NCI-H748 (cell line): ENCODE measurements around the gene RNASE8.

Experiments used
- DNase-seq: peaks from one replicate; lab custom pipeline; 2025; ENCODE audit not compliant: unreplicated experiment; lab: John Stamatoyannopoulos, UW

RNASE8 gene

DNA sequence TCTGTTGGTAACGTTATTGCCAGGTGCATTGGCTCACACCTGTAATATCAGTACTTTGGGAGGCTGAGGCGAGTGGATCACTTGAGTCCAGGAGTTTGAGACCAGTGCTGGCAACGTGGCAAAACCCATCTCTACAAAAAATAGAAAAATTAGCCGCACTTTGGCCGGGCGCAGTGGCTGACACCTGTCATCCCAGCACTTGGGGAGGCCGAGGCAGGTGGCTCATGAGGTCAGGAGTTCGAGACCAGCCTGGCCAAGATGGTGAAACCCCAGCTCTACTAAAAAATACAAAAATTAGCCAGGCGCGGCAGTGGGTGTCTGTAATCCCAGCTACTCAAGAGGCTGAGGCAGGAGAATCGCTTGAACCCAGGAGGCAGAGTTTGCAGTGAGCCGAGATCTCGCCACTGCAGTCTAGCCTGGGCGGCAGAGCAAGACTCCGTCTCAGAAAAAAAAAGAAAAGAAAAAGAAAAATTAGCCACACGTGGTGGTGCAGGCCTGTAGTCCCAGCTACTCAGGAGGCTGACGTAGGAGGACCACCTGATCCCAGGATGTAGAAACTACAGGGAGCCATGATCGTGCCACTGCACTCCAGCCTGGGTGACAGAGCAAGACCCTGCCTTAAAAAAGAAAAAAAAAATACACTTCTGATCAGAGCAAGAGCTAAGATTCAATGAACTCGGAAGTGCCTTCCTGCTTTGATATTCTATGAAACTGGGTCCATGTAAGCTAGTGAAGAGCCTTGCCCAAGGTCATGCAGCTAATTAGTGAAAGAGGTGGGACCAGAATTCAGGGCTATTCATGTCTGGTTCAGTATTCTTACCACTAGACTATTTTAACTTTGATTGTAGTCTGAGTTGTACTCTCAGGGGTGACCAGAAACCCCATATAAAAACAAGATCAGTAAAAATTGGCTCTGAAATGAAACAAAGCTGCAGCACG is 4.2 kb upstream of the RNASE8 start:
- DNase-seq, result no peak

DNA sequence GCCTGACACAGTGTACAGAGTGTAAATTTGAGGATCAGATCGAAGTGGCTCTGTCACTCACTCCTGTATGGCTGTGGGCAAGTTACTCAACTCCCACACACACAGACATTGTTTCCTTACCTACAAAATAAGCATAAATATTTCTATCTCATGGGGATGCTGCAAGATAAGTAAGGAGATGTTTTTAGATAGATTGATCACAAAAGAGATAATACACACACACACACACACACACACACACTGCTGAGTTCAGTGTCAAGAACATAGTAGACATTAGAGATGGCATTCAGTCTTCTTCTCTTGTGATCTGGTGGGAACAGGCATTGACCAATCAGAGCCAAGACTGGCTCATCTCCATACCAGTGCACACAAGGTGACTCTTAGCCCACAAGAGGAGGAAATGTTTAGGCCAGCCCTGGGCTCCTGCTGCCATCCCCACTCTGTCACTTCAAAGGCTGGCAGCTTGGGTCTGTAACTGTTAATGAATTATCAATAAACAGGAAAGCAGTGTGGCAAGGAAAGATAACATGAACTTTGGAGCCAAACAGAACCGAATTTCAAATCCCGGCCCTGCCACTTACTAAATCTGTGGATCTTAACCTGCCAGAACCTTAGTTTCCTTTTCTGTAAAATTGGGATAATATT is 3.4 kb upstream of the RNASE8 start:
- no peak for DNase-seq

DNA sequence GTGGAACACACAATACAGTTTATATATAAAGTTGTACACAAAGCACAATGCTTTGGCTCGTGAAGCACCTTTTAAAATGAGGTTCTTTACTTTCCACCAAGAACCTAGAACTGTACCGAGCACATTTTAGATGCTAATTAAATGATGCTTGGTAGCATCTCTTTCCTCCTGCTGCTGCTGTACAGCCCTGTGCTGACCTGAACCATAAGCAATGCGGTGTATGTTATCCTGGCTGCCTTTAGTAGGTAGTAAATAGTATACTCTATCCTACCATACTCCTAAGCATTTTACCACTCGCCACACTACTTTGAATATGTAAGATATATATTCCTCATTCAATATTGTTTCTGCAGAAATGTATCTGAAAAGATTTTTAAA is 2.9 kb upstream of the RNASE8 start:
- DNase-seq, result no peak

DNA sequence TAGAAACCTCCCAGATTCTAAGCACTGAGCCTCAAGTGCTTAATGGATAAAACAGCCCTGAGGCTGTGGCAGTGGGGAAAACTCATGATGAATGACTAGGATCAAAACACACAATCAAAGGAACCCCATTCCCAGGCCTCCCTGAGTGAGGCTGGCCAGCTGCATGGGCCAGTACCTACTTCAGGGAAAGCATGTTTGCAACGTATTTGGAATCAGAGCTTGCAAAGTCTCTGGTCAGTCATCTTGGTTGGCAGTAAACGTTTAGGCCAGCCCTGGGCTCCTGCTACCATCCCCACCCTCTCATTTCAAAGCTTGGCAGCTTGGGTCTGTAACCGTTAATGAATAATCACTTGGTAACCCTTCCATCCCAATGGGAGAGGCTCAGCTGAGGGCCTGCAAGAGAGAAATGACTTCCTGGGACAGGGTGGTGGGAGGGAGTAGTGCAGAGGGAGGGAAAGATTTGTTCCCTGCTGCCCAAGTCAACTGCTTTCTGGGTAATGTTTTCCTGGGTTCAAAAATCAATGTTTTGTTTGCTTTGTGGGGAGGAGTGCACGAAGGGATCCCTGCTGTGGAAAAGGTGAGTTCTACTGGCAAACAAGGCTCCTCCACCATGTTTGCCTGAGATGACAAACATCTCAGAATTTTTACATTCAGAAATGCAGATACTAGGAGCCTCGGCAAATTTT is 2.0 kb upstream of the RNASE8 start:
- no peak for DNase-seq

DNA sequence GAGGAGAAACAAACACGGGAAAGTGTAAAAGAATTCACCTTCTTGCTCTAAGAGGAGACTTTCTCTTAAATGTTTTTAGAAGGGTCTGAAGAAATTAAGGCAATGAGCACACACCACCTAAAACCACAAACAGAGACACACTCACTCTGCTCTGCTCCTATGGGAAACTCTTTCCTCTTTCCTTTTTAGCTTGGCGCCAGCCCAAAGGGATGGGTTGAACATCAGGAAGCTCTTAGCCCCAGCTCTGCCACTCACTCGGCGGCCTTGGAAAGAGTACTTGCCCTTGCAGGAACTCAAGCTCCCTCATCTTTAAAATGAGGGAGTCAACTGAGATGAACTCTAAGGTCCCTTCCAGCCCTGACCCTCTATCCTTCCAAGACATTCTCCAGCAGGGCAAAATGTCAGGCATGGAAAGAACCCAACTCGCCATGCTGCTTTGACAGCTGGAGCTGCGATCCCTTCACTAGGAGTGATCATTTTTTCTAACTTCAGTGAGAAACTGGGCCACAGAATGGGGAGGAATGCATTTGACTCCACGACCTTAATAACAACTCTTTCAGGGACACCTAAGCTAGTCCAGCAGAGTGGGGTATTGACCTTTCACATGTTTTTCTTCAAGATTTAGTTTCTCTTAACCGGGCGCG is 980 bp upstream of the RNASE8 start:
- DNase-seq, result no peak

DNA sequence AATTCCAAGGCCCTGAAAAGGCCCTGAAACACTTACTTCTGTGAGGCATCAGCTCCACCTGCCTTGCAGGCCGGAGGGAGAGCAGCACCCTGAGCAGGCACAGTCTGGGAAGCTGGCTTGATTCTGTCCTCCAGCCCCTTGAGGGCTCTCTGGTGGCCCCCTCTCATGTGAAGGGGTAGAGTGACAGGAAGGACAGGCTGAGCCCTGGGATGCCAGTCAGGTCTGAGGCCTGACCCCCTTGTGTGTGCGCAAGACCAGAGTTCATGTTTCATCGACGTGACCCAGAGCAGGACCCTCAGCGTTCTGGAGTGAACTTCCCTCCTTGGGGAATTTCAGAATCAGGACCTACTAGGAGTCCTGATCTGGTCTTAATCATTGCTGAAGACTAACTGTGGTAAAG is 1.3 kb downstream of the RNASE8 start:
- DNase-seq, result no peak

DNA sequence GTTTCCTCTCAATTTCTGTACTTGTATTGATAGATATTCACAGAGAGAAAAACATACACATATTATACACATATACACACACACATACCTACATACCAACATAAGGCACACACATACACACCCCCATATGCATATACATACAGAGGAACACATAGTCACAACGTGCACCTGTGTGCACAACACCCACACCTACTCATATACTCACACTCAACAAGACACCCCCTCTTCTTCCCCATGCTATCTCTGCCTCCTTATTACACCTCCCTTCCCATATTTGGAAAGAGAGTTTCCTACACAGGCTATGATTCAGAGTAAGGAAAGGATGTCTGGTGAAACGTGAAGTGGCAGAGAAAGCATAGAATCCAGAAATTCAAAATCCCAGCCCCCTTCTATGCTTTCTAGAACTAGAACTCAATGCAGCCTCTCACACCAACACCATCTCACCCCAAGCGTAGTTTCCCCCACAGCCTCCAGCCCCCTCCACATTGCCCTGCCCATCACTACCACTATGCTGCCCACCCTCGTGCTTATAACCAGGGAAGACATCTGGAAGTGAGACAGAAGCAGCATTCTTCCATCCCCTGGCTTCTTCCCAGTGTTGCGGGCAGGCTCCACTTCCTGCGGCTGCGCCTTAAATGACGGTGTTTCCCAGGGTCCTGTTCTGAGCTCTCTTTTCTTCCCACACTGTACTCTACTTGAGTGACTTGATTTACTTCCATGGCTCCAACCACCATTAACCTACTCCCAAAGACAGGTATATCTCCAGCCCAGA is 2.4 kb downstream of the RNASE8 start:
- DNase-seq, result no peak

DNA sequence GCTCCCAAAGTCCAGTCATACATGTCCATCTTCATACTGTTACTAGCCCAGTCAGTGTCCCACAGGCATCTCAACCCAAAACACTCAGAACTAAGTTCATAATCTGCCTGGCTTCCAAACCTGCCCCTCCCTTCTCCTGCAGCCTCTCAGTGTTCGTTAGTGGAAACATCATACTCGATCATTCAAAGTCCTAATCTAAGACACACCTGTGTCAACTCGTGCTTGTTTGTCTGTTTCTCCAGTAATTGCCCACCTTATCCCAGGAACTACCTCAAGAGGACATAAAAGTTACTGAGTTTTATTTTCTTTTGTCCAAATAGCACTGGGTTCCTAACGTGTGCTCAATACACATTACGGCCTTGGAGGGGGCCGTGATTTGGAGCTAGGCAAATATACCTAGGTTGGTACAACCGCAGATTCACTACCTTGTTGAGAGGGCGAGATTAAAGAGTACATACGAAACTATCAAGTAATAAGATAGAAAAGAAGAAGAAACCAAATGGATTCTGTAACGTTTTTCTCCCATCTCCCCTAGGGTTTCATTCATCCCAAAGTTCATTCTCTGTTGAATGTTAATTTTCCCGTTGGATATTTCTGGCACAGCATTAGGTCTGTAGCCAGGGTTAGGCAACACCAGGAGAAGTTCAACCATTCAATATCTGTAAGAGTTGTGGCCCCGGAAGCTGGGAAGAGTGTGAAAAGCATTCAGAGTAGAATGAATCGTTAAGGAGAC is 3.2 kb downstream of the RNASE8 start:
- no peak for DNase-seq

DNA sequence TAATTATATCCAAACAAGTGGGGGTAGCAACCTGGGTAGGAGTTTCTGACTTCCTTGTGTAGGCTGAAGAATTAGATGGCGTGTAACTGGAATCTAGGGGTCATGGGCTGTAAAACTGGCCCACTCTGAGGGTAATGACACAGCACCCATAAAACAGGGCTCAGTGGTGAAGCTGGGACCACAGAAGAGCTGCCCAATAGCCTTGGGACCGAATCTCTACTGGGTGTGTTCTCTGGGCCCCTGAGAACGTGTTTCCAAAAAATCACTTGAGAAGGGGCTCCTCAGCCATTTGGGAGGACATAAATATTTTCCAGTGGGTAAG is 3.7 kb downstream of the RNASE8 start:
- DNase-seq, result no peak

DNA sequence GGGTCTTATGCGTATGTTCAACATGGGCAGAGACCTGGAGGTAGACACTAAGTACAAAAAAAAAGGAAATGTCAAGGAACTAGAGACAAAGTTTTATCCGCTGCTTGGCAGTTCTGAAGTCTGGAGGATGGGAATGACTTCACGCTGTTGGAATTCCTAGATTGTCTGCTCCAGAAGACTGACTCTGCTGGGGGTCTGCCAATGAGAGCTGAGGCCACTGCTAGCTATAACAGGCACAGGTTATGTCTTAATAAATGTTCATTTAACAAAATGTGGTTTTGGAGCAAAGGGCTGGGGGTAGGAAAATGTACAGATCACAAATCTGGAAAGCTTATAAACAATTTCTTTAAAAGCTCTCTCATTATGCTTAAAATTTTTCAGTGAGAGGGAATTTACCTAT is 5.9 kb downstream of the RNASE8 start:
- no peak for DNase-seq

DNA sequence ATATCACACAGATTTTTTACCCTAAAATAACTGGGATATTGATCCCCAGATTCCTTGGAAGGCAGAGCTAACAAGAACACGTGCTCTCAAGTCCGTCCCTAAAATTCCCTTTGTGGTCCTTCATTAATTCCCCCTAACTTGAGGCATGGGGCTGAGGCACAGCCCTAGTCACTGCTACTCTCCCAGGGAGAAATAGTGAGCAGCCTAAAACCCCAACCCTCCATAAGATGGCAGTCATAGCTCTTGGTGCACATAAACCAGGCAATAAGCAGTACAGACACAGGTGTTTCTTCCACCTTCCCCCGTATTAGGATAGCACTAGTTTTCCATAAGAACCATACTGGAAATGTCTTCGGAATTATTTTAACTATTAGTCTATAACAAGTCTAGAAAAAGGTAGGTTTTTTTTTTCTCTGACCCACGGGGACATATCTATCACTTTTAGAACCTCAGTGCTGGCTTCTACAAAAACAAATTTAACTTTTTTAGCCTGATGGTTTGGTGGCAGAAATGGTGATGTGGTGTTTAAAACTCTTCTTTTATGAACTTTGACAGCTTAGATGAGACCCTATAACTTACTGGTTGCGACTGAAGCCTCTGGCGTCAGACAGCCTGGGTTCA is 9.4 kb downstream of the RNASE8 start:
- DNase-seq, result peak; percentile 33

DNA sequence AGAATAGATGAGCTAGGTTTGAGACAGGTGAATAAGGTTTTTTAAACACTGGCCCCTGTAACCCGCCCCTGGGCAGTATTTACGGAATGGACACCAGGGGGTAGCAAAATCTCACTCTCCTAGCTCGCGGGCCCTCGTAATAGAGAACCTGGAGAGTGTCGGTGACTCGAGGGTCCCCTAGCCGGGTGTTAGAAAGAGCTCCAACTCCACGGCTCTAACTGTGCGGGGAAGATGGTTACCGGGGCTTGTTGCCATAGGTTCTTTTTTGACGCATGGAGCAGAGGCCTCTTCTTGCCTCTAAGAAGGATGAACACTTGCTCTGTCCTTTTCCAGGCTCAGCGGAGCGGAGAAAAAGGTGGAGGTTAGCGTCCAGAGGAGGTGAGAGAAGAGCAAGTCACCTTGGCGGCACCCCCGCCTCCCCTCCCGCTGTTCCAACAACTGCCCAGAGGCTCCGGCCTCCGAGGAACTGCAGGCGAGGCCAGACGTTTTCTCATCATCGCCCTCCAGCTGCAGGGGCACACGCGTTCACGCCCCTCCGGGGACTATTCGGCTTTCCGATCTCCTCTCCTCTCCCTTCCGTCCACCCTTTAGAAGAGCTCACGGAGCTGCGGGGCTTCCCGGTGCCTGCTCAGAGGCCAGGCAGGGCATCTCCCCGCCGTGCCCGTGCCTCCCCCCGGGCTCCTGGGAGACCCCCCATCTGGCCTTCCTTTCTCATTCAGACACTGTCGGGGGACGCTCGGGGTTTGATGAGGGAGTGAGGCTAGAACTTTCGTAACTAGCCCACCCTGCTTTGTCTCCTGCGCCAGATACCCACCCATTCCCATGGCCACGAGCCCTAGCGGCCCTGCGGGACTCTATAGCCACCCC is 11.1 kb downstream of the RNASE8 start:
- peak; percentile 83 for DNase-seq

DNA sequence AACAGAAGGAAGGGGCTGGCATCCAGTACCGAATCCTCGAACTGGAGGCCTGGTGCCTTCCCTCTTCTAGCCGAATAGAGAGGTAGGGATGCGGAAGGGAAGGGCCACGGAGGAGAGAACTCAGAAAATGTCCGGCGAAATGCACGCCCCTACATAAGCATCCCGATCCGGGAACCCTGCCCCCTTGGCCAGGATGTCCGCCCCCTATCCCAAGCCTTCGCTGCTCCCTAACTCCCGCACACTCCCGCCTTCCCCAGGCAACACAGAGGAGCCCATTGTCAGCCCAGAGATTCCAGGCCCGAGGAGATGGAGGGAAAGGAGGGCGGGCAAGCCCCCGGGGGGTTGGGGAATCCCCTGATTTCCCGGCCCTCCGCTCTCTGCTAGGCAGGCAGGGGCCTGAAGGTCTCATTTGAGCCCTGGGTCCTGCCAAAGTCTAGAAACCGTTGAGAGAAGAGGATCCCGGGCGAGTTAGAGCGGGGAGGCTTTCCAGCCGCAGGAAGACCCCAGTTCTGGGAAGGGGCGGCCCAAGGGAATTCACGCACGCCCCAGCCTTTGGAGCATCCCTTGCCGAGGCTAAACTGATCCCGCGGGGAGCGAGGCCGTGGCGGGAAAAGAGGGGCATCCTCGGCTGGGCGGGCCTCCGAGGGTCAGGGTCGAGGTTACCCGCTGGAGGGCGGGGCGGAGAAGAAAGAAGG is 11.9 kb downstream of the RNASE8 start:
- peak; percentile 74 for DNase-seq

DNA sequence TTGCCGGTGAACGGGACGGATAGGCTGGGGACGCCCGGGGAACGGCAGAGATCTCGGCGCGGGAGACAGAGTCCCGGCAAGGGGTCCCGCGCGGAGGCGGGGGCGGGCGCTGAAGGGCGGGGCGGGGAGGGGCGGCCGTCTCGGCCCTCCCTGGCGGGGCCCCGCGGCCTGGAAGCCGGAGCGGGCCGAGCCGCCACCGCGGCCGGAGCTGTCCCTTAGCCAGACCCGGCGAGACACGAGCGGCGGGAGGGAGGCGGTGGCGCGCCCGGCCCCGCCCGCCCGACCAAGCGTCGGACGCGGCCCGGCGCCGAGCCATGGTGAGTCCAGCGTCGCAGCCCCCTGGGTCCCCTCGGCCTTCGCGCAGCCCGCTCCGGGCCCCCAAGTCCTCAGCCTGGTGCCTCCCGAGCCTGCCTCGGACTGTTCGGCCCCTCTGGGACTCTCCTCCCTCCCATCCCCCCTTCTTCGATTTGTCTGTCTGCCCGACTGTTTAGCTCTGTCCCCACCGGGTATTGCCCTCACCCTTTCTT is 12.5 kb downstream of the RNASE8 start, which contains the start of gene ARHGEF40:
Gene ARHGEF40, plus strand, starts transcription at position 222 of the 527 bp plus-strand sequence. Its CDS starts 93 bp downstream, at position 315.
- DNase-seq, result peak; percentile 74

DNA sequence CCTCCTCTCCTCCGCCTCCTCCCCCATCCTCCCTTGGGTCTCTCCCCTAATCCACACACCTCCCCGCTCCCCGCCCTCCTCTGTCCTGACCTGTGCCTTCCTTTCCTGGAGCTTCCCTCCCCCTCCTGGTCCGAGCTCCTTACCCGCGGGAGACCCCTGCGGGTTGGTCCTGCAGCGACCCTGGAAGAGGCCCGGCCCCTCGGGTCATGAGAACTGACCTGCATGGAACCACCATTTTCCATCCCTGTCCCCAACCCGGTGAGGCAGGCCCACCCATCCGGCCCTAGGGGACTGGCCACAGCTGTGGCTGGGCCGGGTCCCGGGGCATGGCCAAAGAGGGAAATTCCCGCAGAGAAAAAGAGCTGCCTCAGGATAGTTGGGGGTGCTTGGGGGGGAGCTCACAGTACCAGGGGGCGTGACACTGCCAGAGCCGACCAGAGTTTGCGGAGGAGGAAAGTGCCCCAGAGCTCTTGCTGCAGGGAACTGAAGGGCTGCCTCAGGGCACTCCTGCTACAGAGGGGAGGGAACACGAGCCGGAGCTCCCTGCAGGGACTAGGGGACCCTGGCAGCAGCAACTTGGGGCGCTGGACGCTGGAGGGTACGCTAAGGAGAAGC is 13.1 kb downstream of the RNASE8 start:
- DNase-seq, result peak; percentile 49

DNA sequence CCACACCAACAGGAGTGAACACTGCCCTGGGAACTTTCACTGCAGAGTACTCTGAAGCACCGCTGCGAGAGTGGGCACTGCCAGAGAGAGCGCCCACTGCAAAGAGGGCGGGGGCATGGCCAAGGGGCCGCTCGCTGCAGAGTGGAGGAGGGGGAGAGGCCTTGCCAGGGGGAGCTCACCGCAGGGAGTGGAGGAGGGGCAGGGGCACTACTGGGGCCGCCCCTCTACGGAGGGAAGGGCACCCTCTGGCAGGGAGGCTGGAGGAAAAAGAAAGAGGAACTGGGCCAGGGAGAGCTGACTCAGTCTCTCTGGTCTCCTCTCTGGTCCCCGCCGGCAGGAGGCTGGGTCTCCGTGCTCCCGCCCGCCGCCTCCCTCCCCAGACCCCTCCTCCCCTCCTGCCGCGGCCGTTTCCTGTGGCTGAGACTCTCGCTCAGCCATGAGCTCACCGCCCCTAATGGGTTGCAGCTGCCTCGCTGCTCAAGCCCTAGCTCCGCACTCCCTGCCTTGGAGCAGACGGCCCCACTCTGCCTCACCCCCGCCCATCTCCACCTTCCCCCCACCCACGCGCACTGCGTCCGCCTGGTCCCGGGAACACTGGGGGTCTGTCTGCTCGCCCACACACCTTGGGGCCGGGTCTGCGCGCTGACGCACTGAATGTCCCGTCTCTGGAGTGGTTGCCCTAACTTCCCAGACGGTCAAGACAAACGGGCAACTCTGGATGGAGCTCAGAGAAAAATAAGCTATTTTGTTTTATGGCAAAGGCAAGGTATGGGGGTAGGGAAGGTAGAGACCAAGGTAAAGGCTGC is 13.8 kb downstream of the RNASE8 start:
- DNase-seq, result peak; percentile 92
